GM19351 (cell line): Measurements from ENCODE around the gene CCDC73.
A peak's percentile ranks its signal among the peaks of the same experiment; 100 is the strongest.
"Not testable (repeated sequence)": the region's sequence is repeated elsewhere in the genome, so short reads cannot be mapped to it uniquely, and the experiment has no call there.

Experiments
- ATAC-seq: cut with Tn5 transposase; IDR thresholded peaks from one replicate; pipeline ENCODE4 v1.9.1; 2021; ENCODE audit warnings: mild to moderate bottlenecking, moderate library complexity; ENCODE audit not compliant: unreplicated experiment

The CCDC73 gene

GRCh38 chr11:32794439-32794838 lies at the start of gene CCDC73:
Gene CCDC73, minus strand, starts transcription at chr11:32794662. Its CDS starts 34,419 bp downstream, at chr11:32760243.
- ATAC-seq: no peak

GRCh38 chr11:32843544-32843943 lies 49.1 kb upstream of the CCDC73 start:
- ATAC-seq: no peak

GRCh38 chr11:32840587-32840986 lies 46.1 kb upstream of the CCDC73 start:
- ATAC-seq: no peak

GRCh38 chr11:32839308-32839707 lies 44.8 kb upstream of the CCDC73 start:
- no peak for ATAC-seq

GRCh38 chr11:32838505-32839274 lies 44.2 kb upstream of the CCDC73 start:
- no peak for ATAC-seq

GRCh38 chr11:32836946-32837345 lies 42.5 kb upstream of the CCDC73 start:
- ATAC-seq: no peak

GRCh38 chr11:32833921-32834320 lies 39.5 kb upstream of the CCDC73 start:
- ATAC-seq: no peak

GRCh38 chr11:32831221-32831620 lies 36.8 kb upstream of the CCDC73 start:
- ATAC-seq: no peak

- ATAC-seq: no peak
These were observed 36.3 kb upstream of the CCDC73 start for GRCh38 chr11:32830796-32831195.

GRCh38 chr11:32830413-32830738 lies 35.9 kb upstream of the CCDC73 start:
- ATAC-seq: peak; percentile 5

GRCh38 chr11:32829680-32830412 lies 35.4 kb upstream of the CCDC73 start, which contains the start of gene PRRG4:
Gene PRRG4, plus strand, starts transcription at chr11:32829927. Its CDS starts 603 bp downstream, at chr11:32830530.
- peak; percentile 84 for ATAC-seq

GRCh38 chr11:32829157-32829679 lies 34.8 kb upstream of the CCDC73 start:
- peak; percentile 54 for ATAC-seq

- no peak for ATAC-seq
These were observed 32.8 kb upstream of the CCDC73 start for GRCh38 chr11:32827276-32827675.

GRCh38 chr11:32826113-32826512 lies 31.7 kb upstream of the CCDC73 start:
- ATAC-seq: no peak

GRCh38 chr11:32823617-32824016 lies 29.2 kb upstream of the CCDC73 start:
- ATAC-seq: not testable (repeated sequence)

GRCh38 chr11:32821917-32822560 lies 27.6 kb upstream of the CCDC73 start:
- no peak for ATAC-seq

GRCh38 chr11:32821517-32821916 lies 27.1 kb upstream of the CCDC73 start:
- no peak for ATAC-seq

- no peak for ATAC-seq
These were observed 26.0 kb upstream of the CCDC73 start for GRCh38 chr11:32820497-32820896.

GRCh38 chr11:32819187-32819586 lies 24.7 kb upstream of the CCDC73 start:
- no peak for ATAC-seq

- no peak for ATAC-seq
These were observed 23.4 kb upstream of the CCDC73 start for GRCh38 chr11:32817852-32818183.

- no peak for ATAC-seq
These were observed 22.9 kb upstream of the CCDC73 start for GRCh38 chr11:32817181-32817851.
